ENCODE results near the gene ZNF217. TPM values are rescaled to one million over a fixed set of nuclear protein-coding genes. Genes with fewer than 3 reads are reported as not detected.
A peak's percentile ranks its signal among the peaks of the same experiment; 100 is the strongest.
"Not testable (repeated sequence)": the region's sequence is repeated elsewhere in the genome, so short reads cannot be mapped to it uniquely, and the experiment has no call there.

The ZNF217 gene
- total and polyA plus RNA-seq, 9 of the 15 experiments (the other 6 are each of a cell fraction or from before 2014, with no cell fraction given), result 3.0 to 41.8 (median 16.8) TPM

GRCh38 chr20:53637310-53637709, 43.7 kb upstream of the ZNF217 start:
- H3K79me2 ChIP-seq (ENCODE audit: control insufficient read depth, insufficient read depth, low read length); H3K9ac ChIP-seq (ENCODE audit: insufficient read depth in 1 of 2, low read depth in 2 of 2, low read length in 2 of 2); H3K27me3 ChIP-seq (ENCODE audit: control insufficient read depth in 2 of 2, insufficient read depth in 2 of 2, low read length in 2 of 2); DNase-seq (ENCODE audit: extremely low read depth in 1 of 4, low spot score in 3 of 4); BruUV-seq (replicated peaks); H3K36me3 ChIP-seq (ENCODE audit: control insufficient read depth, insufficient read depth, low read length); H3K9me3 ChIP-seq (replicated peaks; ENCODE audit: control insufficient read depth, insufficient read depth, low read depth, low read length); ATAC-seq; H4K20me1 ChIP-seq (replicated peaks; ENCODE audit: control insufficient read depth, insufficient read depth, low read length); intact Hi-C loops (cut with micrococcal nuclease); H3K4me2 ChIP-seq (ENCODE audit: insufficient read depth, low read length); H3K27ac ChIP-seq (ENCODE audit: extremely low read depth, low read depth, low read length); FAIRE-seq; H3K4me3 ChIP-seq; in situ Hi-C loops (cut with MboI); H3K9me1 ChIP-seq (ENCODE audit: control insufficient read depth, insufficient read depth, low read length): not testable (repeated sequence)
- CTCF ChIA-PET (ENCODE audit: low intra/inter-chr PET ratio), result interaction anchor here (0.7 kb wide), 1 partner anchor 24 kb away, joined by 3 read pairs; no protein-coding TSS in a partner anchor
- peak in 1 of 3 experiments; percentile 95; a peak in 2 of 6 replicates for TF ChIP-seq ZBTB11 (CRISPR knock-in tag; IDR thresholded peaks at IDR 0.05)
- WGBS (ENCODE audit: insufficient coverage, low coverage, missing lambda C conversion rate), result 90% methylated on average over 9 of the region's 9 CpGs
- Histone ChIP-seq H3K4me1 (replicated peaks in 1 of 2; ENCODE audit: control insufficient read depth in 2 of 2, insufficient read depth in 2 of 2, low read length in 2 of 2) (peaks cover 23 to 26% of the 10 kb centered on the region in 2 experiments), H2AFZ (ENCODE audit: low read depth, low read length) (peak overlapping the region; percentile 33; the same call in 1 of the 2 replicates)
- POLR2A ChIA-PET, result interaction anchor here (0.6 to 4.7 kb wide), 2 partner anchors 14 to 854 kb away, joined by 4 to 23 read pairs; no protein-coding TSS in a partner anchor
